HG02884 (cell line): ENCODE data around the gene RPS16.
"Not testable (repeated sequence)": the region's sequence is repeated elsewhere in the genome, so short reads cannot be mapped to it uniquely, and the experiment has no call there.

Experiments
- ATAC-seq: cut with Tn5 transposase; IDR thresholded peaks from one replicate; pipeline ENCODE4 v1.9.1; 2021; ENCODE audit warnings: mild to moderate bottlenecking, moderate library complexity; ENCODE audit not compliant: unreplicated experiment

RPS16 gene

GRCh38 chr19:39435499-39436349, at the start of gene RPS16:
Gene RPS16, minus strand, starts transcription at chr19:39435949. Its CDS starts 54 bp downstream, at chr19:39435895.
- peak; percentile 59 for ATAC-seq

GRCh38 chr19:39483141-39483540, 47.4 kb upstream of the RPS16 start:
- no peak for ATAC-seq

GRCh38 chr19:39481676-39482075, 45.9 kb upstream of the RPS16 start:
- ATAC-seq = no peak

GRCh38 chr19:39481229-39481545, 45.4 kb upstream of the RPS16 start:
- ATAC-seq = no peak

- peak; percentile 87 for ATAC-seq
These were observed 44.8 kb upstream of the RPS16 start, which contains the start of gene TIMM50 for GRCh38 chr19:39480337-39481228. Gene TIMM50, plus strand, starts transcription at chr19:39480838. Its CDS starts 16 bp downstream, at chr19:39480854.

GRCh38 chr19:39479916-39480315, 44.2 kb upstream of the RPS16 start:
- ATAC-seq = no peak

GRCh38 chr19:39479319-39479801, 43.6 kb upstream of the RPS16 start:
- ATAC-seq = not testable (repeated sequence)

- ATAC-seq = no peak
These were observed 40.0 kb upstream of the RPS16 start for GRCh38 chr19:39475748-39476147.

- no peak for ATAC-seq
These were observed 38.4 kb upstream of the RPS16 start for GRCh38 chr19:39474139-39474620.

GRCh38 chr19:39473443-39473960, 37.8 kb upstream of the RPS16 start:
- no peak for ATAC-seq

- no peak for ATAC-seq
These were observed 37.1 kb upstream of the RPS16 start for GRCh38 chr19:39472746-39473442.

GRCh38 chr19:39471756-39472536, 36.2 kb upstream of the RPS16 start:
- no peak for ATAC-seq

- no peak for ATAC-seq
These were observed 35.1 kb upstream of the RPS16 start for GRCh38 chr19:39470724-39471339.

- no peak for ATAC-seq
These were observed 33.8 kb upstream of the RPS16 start for GRCh38 chr19:39469567-39469966.

- no peak for ATAC-seq
These were observed 33.3 kb upstream of the RPS16 start for GRCh38 chr19:39469036-39469435.

GRCh38 chr19:39467941-39468340, 32.2 kb upstream of the RPS16 start:
- ATAC-seq = no peak

- ATAC-seq = no peak
These were observed 30.4 kb upstream of the RPS16 start for GRCh38 chr19:39465956-39466747.

GRCh38 chr19:39463403-39463802, 27.7 kb upstream of the RPS16 start:
- no peak for ATAC-seq

GRCh38 chr19:39451257-39451656, 15.5 kb upstream of the RPS16 start:
- ATAC-seq = not testable (repeated sequence)
